C4-2B (cell line): ENCODE measurements around the gene FSIP1.

Source experiments
- CTCF ChIP-seq: fragments of 450-650 bp; conservative IDR thresholded peaks from 2 replicates; pipeline ENCODE4 v1.5.1; 2017; ENCODE audit warnings: mild to moderate bottlenecking
- ZFX ChIP-seq: fragments of 450-650 bp; IDR thresholded peaks from 2 replicates; pipeline ENCODE4 v1.6.1; 2017

GRCh38 chr15:39573844-39574243 is 208.8 kb downstream of the FSIP1 start:
- no peak for TF ChIP-seq CTCF
- no peak for TF ChIP-seq ZFX
